ENCODE measurements around the gene CCT6B.

- no peak for TF ChIP-seq POLR2A (IDR thresholded peaks at IDR 0.05)
- no peak for TF ChIP-seq CTCF (IDR thresholded peaks at IDR 0.05)
Observed at GRCh38 chr17:35002876-35003551, 41.8 kb upstream of the CCT6B start.

All from adrenal gland (tissue), 5 donors.